Astrocyte of the spinal cord (primary cell): ENCODE data around the gene ABCC11.

Experiments used
- DNase-seq: peaks from one replicate; pipeline ENCODE4 v3.0.0; 2011; ENCODE audit warnings: low read depth, low spot score
- H3K4me3 ChIP-seq: 2 replicates; pipeline ENCODE4 v1.5.1; 2011; ENCODE audit warnings: low read depth, mild to moderate bottlenecking, low read length, moderate library complexity
- CTCF ChIP-seq: IDR thresholded peaks from 2 replicates; pipeline ENCODE4 v1.5.1; 2012; ENCODE audit warnings: low read depth, mild to moderate bottlenecking, low read length, inconsistent platforms
- in situ Hi-C: cut with HindIII; loops from 2 replicates; pipeline ENCODE4 v1.10.0; 2017; ENCODE audit warnings: low sequenced_read_pairs

The ABCC11 gene

GRCh38 chr16:48157794-48158193, 89.5 kb downstream of the ABCC11 start:
- in situ Hi-C loops = no loop called here
- H3K4me3 ChIP-seq = no peak overlapping the region
- DNase-seq = no peak
- TF ChIP-seq CTCF = no peak

- no peak for TF ChIP-seq CTCF
- H3K4me3 ChIP-seq = no peak overlapping the region
- in situ Hi-C loops = no loop called here
- DNase-seq = no peak
Measured at GRCh38 chr16:48157302-48157701, 90.0 kb downstream of the ABCC11 start.

GRCh38 chr16:48156790-48157209, 90.5 kb downstream of the ABCC11 start:
- in situ Hi-C loops = no loop called here

GRCh38 chr16:48155926-48156789, 91.2 kb downstream of the ABCC11 start, which contains the start of gene ABCC12:
ABCC12 (minus strand) TSS chr16:48155993; CDS start chr16:48146424, 9,569 bp downstream.
- no peak for TF ChIP-seq CTCF
- in situ Hi-C loops = no loop called here
- DNase-seq = no peak
- H3K4me3 ChIP-seq = no peak within 1 kb of the TSS

More at GRCh38 chr16:48156790-48157209, 90.5 kb downstream of the ABCC11 start:
- peak; percentile 86 for DNase-seq
- peak; percentile 93 for TF ChIP-seq CTCF
- H3K4me3 ChIP-seq = no peak overlapping the region

GRCh38 chr16:48153774-48154173, 93.6 kb downstream of the ABCC11 start:
- no peak for TF ChIP-seq CTCF
- no peak overlapping the region for H3K4me3 ChIP-seq
- no peak for DNase-seq
- in situ Hi-C loops = no loop called here

- DNase-seq = no peak
- H3K4me3 ChIP-seq = no peak overlapping the region
- in situ Hi-C loops = no loop called here
- TF ChIP-seq CTCF = no peak
Measured at GRCh38 chr16:48152226-48152625, 95.1 kb downstream of the ABCC11 start.
